Measurements from ENCODE around the gene STAM2. TPM values are rescaled to one million over a fixed set of nuclear protein-coding genes. Genes with fewer than 3 reads are reported as not detected.

STAM2 gene
- total RNA-seq, 1 donor from 2014 or later, result 25.1 TPM

GRCh38 chr2:152099367-152100050, 76.1 kb downstream of the STAM2 start:
- peaks cover 6% of the 10 kb centered on the region for H3K9me3 Mint-ChIP-seq (ENCODE audit: unreplicated experiment)
- H3K27ac Mint-ChIP-seq (ENCODE audit: unreplicated experiment), result no peak overlapping the region
- H3K4me3 Mint-ChIP-seq (ENCODE audit: unreplicated experiment), result peak overlapping the region; percentile 92
- peaks cover 7% of the 10 kb centered on the region for H3K36me3 Mint-ChIP-seq (ENCODE audit: unreplicated experiment)
- no peak for DNase-seq
- H3K4me1 Mint-ChIP-seq (ENCODE audit: low read depth, unreplicated experiment), result peaks cover 3% of the 10 kb centered on the region
- H3K27me3 Mint-ChIP-seq (ENCODE audit: unreplicated experiment), result peaks cover 23% of the 10 kb centered on the region
- TF ChIP-seq CTCF (IDR thresholded peaks at IDR 0.05; ENCODE audit: partially characterized antibody, unreplicated experiment), result no peak

GRCh38 chr2:152098496-152099366, 76.8 kb downstream of the STAM2 start, which contains the start of gene CACNB4:
CACNB4 (minus strand) TSS chr2:152099044.
- Mint-ChIP-seq H3K27ac (ENCODE audit: unreplicated experiment) (no peak within 1 kb of the TSS), H3K27me3 (ENCODE audit: unreplicated experiment) (peaks cover 23% of the 10 kb centered on the region), H3K36me3 (ENCODE audit: unreplicated experiment) (peaks cover 7% of the 10 kb centered on the region), H3K9me3 (ENCODE audit: unreplicated experiment) (peaks cover 6% of the 10 kb centered on the region), H3K4me1 (ENCODE audit: low read depth, unreplicated experiment) (peaks cover 3% of the 10 kb centered on the region), H3K4me3 (ENCODE audit: unreplicated experiment) (peak within 1 kb of the TSS; percentile 92)
- DNase-seq, result peak; percentile 40
- no peak for TF ChIP-seq CTCF (IDR thresholded peaks at IDR 0.05; ENCODE audit: partially characterized antibody, unreplicated experiment)

GRCh38 chr2:152097801-152098495, 77.6 kb downstream of the STAM2 start:
- Mint-ChIP-seq H3K4me3 (ENCODE audit: unreplicated experiment) (peak overlapping the region; percentile 84), H3K27me3 (ENCODE audit: unreplicated experiment) (peaks cover 23% of the 10 kb centered on the region), H3K4me1 (ENCODE audit: low read depth, unreplicated experiment) (peaks cover 3% of the 10 kb centered on the region), H3K27ac (ENCODE audit: unreplicated experiment) (no peak overlapping the region), H3K9me3 (ENCODE audit: unreplicated experiment) (peaks cover 6% of the 10 kb centered on the region), H3K36me3 (ENCODE audit: unreplicated experiment) (peaks cover 7% of the 10 kb centered on the region)
- peak; percentile 38 for DNase-seq
- TF ChIP-seq CTCF (IDR thresholded peaks at IDR 0.05; ENCODE audit: partially characterized antibody, unreplicated experiment), result no peak

GRCh38 chr2:152097290-152097800, 78.2 kb downstream of the STAM2 start:
- H3K4me3 Mint-ChIP-seq (ENCODE audit: unreplicated experiment), result peak overlapping the region; percentile 84
- no peak overlapping the region for H3K27ac Mint-ChIP-seq (ENCODE audit: unreplicated experiment)
- H3K4me1 Mint-ChIP-seq (ENCODE audit: low read depth, unreplicated experiment), result peaks cover 3% of the 10 kb centered on the region
- H3K9me3 Mint-ChIP-seq (ENCODE audit: unreplicated experiment), result peaks cover 6% of the 10 kb centered on the region
- H3K36me3 Mint-ChIP-seq (ENCODE audit: unreplicated experiment), result peaks cover 7% of the 10 kb centered on the region
- H3K27me3 Mint-ChIP-seq (ENCODE audit: unreplicated experiment), result peaks cover 23% of the 10 kb centered on the region
- TF ChIP-seq CTCF (IDR thresholded peaks at IDR 0.05; ENCODE audit: partially characterized antibody, unreplicated experiment), result no peak
- DNase-seq, result no peak
